KMS-11 (cell line): Measurements from ENCODE around the gene CYB5D1.

Experiments used
- H2AFZ ChIP-seq: fragments of 200-600 bp; sonication (generic); 2 replicates; pipeline ENCODE4 v1.6.1; 2016; ENCODE audit warnings: antibody characterized with exemption, mixed run types, low read depth
- H3K27ac ChIP-seq: fragments of 200-600 bp; sonication (generic); 2 replicates; pipeline ENCODE4 v1.6.1; 2016; ENCODE audit warnings: mild to moderate bottlenecking, mixed run types
- H3K27me3 ChIP-seq: fragments of 200-600 bp; sonication (generic); 2 replicates; pipeline ENCODE4 v1.6.1; 2017; ENCODE audit warnings: mild to moderate bottlenecking, low read depth, mixed run types, moderate library complexity; ENCODE audit not compliant: insufficient read depth
- H3K36me3 ChIP-seq: fragments of 200-600 bp; sonication (generic); 2 replicates; pipeline ENCODE4 v1.6.1; 2017; ENCODE audit warnings: mild to moderate bottlenecking, mixed run types; ENCODE audit not compliant: insufficient read depth
- H3K4me1 ChIP-seq: fragments of 200-600 bp; sonication (generic); 2 replicates; pipeline ENCODE4 v1.6.1; 2016; ENCODE audit warnings: mild to moderate bottlenecking, low read depth, mixed run types; ENCODE audit not compliant: poor library complexity, severe bottlenecking
- H3K4me2 ChIP-seq: fragments of 200-600 bp; sonication (generic); 2 replicates; pipeline ENCODE4 v1.7.0; 2016; ENCODE audit warnings: mild to moderate bottlenecking, mixed run types
- H3K4me3 ChIP-seq: fragments of 200-600 bp; sonication (generic); IDR thresholded peaks from 2 replicates; pipeline ENCODE4 v1.6.1; 2017; ENCODE audit warnings: low read depth, low read length, mixed read lengths; ENCODE audit not compliant: insufficient read depth
- H3K79me2 ChIP-seq: fragments of 200-600 bp; sonication (generic); 2 replicates; pipeline ENCODE4 v1.6.1; 2016; ENCODE audit warnings: low read depth, mixed run types; ENCODE audit not compliant: insufficient read depth
- H3K9ac ChIP-seq: fragments of 200-600 bp; sonication (generic); 2 replicates; pipeline ENCODE4 v1.6.1; 2016; ENCODE audit warnings: mild to moderate bottlenecking, mixed run types
- H4K20me1 ChIP-seq: fragments of 200-600 bp; sonication (generic); 2 replicates; pipeline ENCODE4 v1.6.1; 2016; ENCODE audit warnings: mild to moderate bottlenecking, mixed run types; ENCODE audit not compliant: insufficient read depth
- TF ChIP-seq, protein P1 (sequence below): fragments of 200-600 bp; sonication (generic); conservative IDR thresholded peaks from 2 replicates; pipeline ENCODE4 v1.6.1; 2017; ENCODE audit warnings: low read depth, mild to moderate bottlenecking, antibody characterized with exemption, low read length, moderate library complexity, mixed read lengths

The CYB5D1 gene

DNA sequence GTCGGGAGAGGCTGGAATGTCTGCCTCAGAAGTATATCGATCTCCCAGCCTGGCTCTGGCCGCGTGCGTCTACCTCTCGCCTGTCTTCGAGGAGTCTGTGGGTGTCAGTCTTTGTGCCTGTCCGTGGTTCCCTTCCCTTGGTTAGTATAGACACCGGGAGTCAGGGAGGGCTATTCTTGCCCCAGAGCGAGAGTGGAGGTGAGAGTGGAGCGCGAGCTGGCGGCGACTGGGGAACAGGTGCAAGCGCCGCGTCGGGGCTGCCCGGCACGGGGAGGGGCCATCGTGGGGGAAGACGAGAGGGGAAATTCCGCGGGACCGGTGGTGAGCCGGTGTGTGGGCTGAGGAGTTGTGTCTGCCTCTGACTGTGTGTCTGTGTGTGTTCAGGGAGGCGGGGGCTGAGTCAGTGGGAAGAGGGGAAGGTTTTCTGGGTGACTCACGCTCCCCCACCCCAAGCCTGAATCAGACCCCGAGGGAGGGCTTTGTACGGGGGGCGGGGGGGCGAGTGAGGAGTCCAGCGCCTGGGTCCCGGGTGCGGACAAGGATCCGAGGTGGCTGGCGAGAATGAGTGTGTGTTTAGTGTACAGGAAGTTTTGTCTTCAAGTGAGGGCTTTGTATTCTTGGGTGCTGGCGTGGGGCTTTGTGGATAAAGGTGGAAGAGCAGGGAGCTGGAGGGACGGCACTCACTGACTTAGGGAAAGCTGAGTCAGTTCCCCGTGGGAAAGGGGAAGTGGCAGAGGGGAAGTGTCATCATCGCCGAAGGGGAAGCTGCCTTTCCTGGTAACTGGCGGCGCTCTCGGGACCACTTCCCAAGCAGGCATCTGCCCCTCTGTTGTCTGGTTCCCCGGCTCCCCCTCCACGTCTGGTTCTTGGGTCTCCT, 15.2 kb upstream of the CYB5D1 start:
- Histone ChIP-seq H3K9ac (peak overlapping the region; percentile 51; the same call in 1 of the 2 replicates), H4K20me1 (no peaks in the 10 kb centered on the region), H3K4me3 (no peak overlapping the region), H3K79me2 (no peaks in the 10 kb centered on the region), H3K27me3 (no peaks in the 10 kb centered on the region), H2AFZ (no peak overlapping the region), H3K36me3 (no peaks in the 10 kb centered on the region), H3K27ac (peak overlapping the region; percentile 59), H3K4me2 (0 out of 2 replicates have a peak overlapping the region, but pooled peaks have one; percentile 6), H3K4me1 (peaks cover 5% of the 10 kb centered on the region)
- TF ChIP-seq, protein P1, sequence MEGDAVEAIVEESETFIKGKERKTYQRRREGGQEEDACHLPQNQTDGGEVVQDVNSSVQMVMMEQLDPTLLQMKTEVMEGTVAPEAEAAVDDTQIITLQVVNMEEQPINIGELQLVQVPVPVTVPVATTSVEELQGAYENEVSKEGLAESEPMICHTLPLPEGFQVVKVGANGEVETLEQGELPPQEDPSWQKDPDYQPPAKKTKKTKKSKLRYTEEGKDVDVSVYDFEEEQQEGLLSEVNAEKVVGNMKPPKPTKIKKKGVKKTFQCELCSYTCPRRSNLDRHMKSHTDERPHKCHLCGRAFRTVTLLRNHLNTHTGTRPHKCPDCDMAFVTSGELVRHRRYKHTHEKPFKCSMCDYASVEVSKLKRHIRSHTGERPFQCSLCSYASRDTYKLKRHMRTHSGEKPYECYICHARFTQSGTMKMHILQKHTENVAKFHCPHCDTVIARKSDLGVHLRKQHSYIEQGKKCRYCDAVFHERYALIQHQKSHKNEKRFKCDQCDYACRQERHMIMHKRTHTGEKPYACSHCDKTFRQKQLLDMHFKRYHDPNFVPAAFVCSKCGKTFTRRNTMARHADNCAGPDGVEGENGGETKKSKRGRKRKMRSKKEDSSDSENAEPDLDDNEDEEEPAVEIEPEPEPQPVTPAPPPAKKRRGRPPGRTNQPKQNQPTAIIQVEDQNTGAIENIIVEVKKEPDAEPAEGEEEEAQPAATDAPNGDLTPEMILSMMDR = no peak

DNA sequence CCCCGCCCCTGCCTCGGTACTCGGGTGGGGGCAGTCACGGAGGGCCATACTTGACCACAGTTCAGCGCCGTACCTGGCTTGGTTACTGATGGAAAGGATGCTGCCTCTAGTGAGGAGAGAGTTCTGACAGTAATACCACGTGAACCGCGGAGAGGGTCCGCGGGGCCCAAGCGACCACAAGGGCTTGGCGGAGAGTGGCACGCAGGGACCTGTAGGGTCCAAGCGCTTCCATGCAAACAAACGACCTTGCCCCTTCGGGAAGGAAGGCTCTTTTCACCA, 14.6 kb upstream of the CYB5D1 start:
- H3K27ac ChIP-seq = peak overlapping the region; percentile 59
- TF ChIP-seq, protein P1 = no peak
- peaks cover 4% of the 10 kb centered on the region for H3K4me1 ChIP-seq
- H2AFZ ChIP-seq = no peak overlapping the region
- H3K9ac ChIP-seq = peak overlapping the region; percentile 51; the same call in 1 of the 2 replicates
- H3K27me3 ChIP-seq = no peaks in the 10 kb centered on the region
- H3K79me2 ChIP-seq = no peaks in the 10 kb centered on the region
- peak overlapping the region; percentile 6; the same call in 1 of the 2 replicates for H3K4me2 ChIP-seq
- H3K36me3 ChIP-seq = no peaks in the 10 kb centered on the region
- H4K20me1 ChIP-seq = no peaks in the 10 kb centered on the region
- no peak overlapping the region for H3K4me3 ChIP-seq

GRCh38 chr17:7843536-7844291, 14.1 kb upstream of the CYB5D1 start:
- TF ChIP-seq, protein P1 = no peak
- Histone ChIP-seq H4K20me1 (no peaks in the 10 kb centered on the region), H3K4me1 (peaks cover 2% of the 10 kb centered on the region), H3K36me3 (no peaks in the 10 kb centered on the region), H3K4me3 (no peak overlapping the region), H3K4me2 (peak overlapping the region; percentile 17; the same call in 1 of the 2 replicates), H3K27ac (peak overlapping the region; percentile 79), H3K9ac (peak overlapping the region; percentile 69), H3K27me3 (no peaks in the 10 kb centered on the region), H2AFZ (no peak overlapping the region), H3K79me2 (no peaks in the 10 kb centered on the region)

- peak overlapping the region; percentile 79 for H3K27ac ChIP-seq
- H3K36me3 ChIP-seq = no peaks in the 10 kb centered on the region
- H3K9ac ChIP-seq = peak overlapping the region; percentile 69
- no peaks in the 10 kb centered on the region for H3K79me2 ChIP-seq
- H3K4me3 ChIP-seq = no peak overlapping the region
- TF ChIP-seq, protein P1 = no peak
- no peak overlapping the region for H2AFZ ChIP-seq
- H3K4me2 ChIP-seq = 0 out of 2 replicates have a peak overlapping the region, but pooled peaks have one; percentile 17
- no peaks in the 10 kb centered on the region for H3K4me1 ChIP-seq
- H4K20me1 ChIP-seq = no peaks in the 10 kb centered on the region
- H3K27me3 ChIP-seq = no peaks in the 10 kb centered on the region
These were observed 13.3 kb upstream of the CYB5D1 start for GRCh38 chr17:7844292-7845154.
